Spleen (tissue), 13 donors: ENCODE data around the gene NBPF3. TPM values are rescaled to one million over a fixed set of nuclear protein-coding genes. Genes with fewer than 3 reads are reported as not detected.

Experiments used
- DNase-seq: peaks from one replicate; pipeline ENCODE4 v3.0.0-alpha.2; 2020
- H3K27ac ChIP-seq, 8 donors: fragments of 200-600 bp; sonication (generic) in 7 of 8; 1 replicate in 4 of 8; 2 replicates in 4 of 8; pipeline versions ENCODE4 v1.5.0 to v1.8.0; 2016 to 2021; ENCODE audit warnings: inconsistent platforms in 4 of 8, mild to moderate bottlenecking in 4 of 8, moderate library complexity in 1 of 8
- H3K27me3 ChIP-seq, 7 donors: fragments of 200-600 bp; sonication (generic) in 6 of 7; replicated peaks in 1 of 7; 1 replicate in 4 of 7; 2 replicates in 3 of 7; pipeline versions ENCODE4 v1.5.0 to v1.8.0; 2016 to 2021; ENCODE audit warnings: inconsistent platforms in 3 of 7, mild to moderate bottlenecking in 1 of 7
- H3K36me3 ChIP-seq, 6 donors: fragments of 200-600 bp; sonication (generic) in 5 of 6; 1 replicate in 4 of 6; 2 replicates in 2 of 6; pipeline versions ENCODE4 v1.5.0 to v1.8.0; 2016 to 2021; ENCODE audit warnings: inconsistent platforms in 2 of 6
- H3K4me1 ChIP-seq, 6 donors: fragments of 200-600 bp; sonication (generic) in 5 of 6; 1 replicate in 3 of 6; 2 replicates in 3 of 6; pipeline versions ENCODE4 v1.5.0 to v1.8.0; 2016 to 2021; ENCODE audit warnings: inconsistent platforms in 3 of 6
- H3K4me3 ChIP-seq, 8 donors: fragments of 200-600 bp; sonication (generic) in 7 of 8; 1 replicate in 4 of 8; 2 replicates in 4 of 8; pipeline versions ENCODE4 v1.5.0 to v1.8.0; 2016 to 2021; ENCODE audit warnings: inconsistent platforms in 4 of 8, mild to moderate bottlenecking in 4 of 8, moderate library complexity in 2 of 8
- H3K9me3 ChIP-seq, 8 donors: fragments of 200-600 bp; sonication (generic) in 7 of 8; 1 replicate in 4 of 8; 2 replicates in 4 of 8; pipeline versions ENCODE4 v1.5.0 to v1.8.0; 2016 to 2021; ENCODE audit warnings: inconsistent platforms in 4 of 8
- POLR2A ChIP-seq, 3 donors: fragments of 450-650 bp; IDR thresholded peaks; one replicate each; pipeline ENCODE4 v1.5.1; 2017; ENCODE audit warnings: antibody characterized with exemption in 3 of 3, mild to moderate bottlenecking in 1 of 3
- POLR2AphosphoS5 ChIP-seq, 3 donors: sonication (generic); formaldehyde crosslinking; IDR thresholded peaks; one replicate each; pipeline ENCODE4 v1.5.1; 2017; ENCODE audit warnings: antibody characterized with exemption in 3 of 3
- whole genome bisulfite sequencing, 5 donors: extraction: QIAGEN DNeasy Blood & Tissue Kit in 3 of 5; methylation state at CpG; one replicate each; pipeline versions ENCODE4 v1.1.5 to v1.1.7; 2013 to 2018; 5-methylcytosine and 5-hydroxymethylcytosine counted together
- intact Hi-C: fragments of 100-400 bp; cut with DNase I; formaldehyde crosslinking; loops from one replicate; pipeline ENCODE4 v1.15.0; 2023; ENCODE audit warnings: low total_unique reads
- long read RNA-seq, 2 donors: transcript quantifications; one replicate each; lab custom pipeline, GENCODE V29; 2026
- polyA plus RNA-seq, 3 donors: library from polyadenylated mRNA; stranded (reverse); fragments of 200-250 nt; gene quantifications; one replicate each; pipeline ENCODE4 v1.2.1, GENCODE V29; 2013
- total RNA-seq, 7 donors: library from RNA; depleted of rRNA in 3 of 7; stranded (reverse); fragments of >200 nt in 3 of 7; fragmentation: NEBNext Ultra II Directional in 4 of 7; extraction: Animal tissue kit (Norgen Biotek cat#: 25700) in 4 of 7; gene quantifications; one replicate each; pipeline versions ENCODE4 v1.1.0 to v1.2.1, GENCODE V29; 2016 to 2021
- TF ChIP-seq, protein P1 (sequence below), 11 experiments: fragments of 200-600 bp in 7 of 11; fragments of 450-650 bp in 4 of 11; sonication (generic) in 4 of 11; IDR thresholded peaks in 8 of 11; conservative IDR thresholded peaks in 3 of 11; 1 replicate in 7 of 11; 2 replicates in 4 of 11; pipeline versions ENCODE4 v1.4.0 to v1.8.0; 2016 to 2021; ENCODE audit warnings: antibody characterized with exemption in 11 of 11, inconsistent platforms in 4 of 11, mild to moderate bottlenecking in 1 of 11
- donor health status: healthy with polysubstance abuse.
- donor health status: DM: no; HTN: no; CAD: no; lungs with moderate emphysema.
- donor health status: DM: no; HTN: no; CAD: no.
- donor health status: Bipolar disorder and iron deficiency.
- donor health status: healthy.
- donor health status: DM: no; HTN: no; CAD: no.
- donor health status: DM: yes; HTN: yes; CAD: no.

NBPF3 gene
- total RNA-seq (10 to 100 TPM in 3 of 7 donors, 1 to 10 TPM in 4; 4.5 to 18.6 (median 10.0) TPM), polyA plus RNA-seq (1 to 10 TPM in 2 of 3 donors, under 1 TPM in 1; 0.49 to 2.0 (median 1.3) TPM)
- long read RNA-seq, donor 1, full-length matches to known transcripts, result 1 of 1 reads
- long read RNA-seq, donor 1, partial matches to known transcripts, result 0 of 1 reads
- long read RNA-seq, donor 1, other reads (novel, unspliced or antisense), result 0 of 1 reads
- long read RNA-seq, donor 2, result 0 reads

DNA sequence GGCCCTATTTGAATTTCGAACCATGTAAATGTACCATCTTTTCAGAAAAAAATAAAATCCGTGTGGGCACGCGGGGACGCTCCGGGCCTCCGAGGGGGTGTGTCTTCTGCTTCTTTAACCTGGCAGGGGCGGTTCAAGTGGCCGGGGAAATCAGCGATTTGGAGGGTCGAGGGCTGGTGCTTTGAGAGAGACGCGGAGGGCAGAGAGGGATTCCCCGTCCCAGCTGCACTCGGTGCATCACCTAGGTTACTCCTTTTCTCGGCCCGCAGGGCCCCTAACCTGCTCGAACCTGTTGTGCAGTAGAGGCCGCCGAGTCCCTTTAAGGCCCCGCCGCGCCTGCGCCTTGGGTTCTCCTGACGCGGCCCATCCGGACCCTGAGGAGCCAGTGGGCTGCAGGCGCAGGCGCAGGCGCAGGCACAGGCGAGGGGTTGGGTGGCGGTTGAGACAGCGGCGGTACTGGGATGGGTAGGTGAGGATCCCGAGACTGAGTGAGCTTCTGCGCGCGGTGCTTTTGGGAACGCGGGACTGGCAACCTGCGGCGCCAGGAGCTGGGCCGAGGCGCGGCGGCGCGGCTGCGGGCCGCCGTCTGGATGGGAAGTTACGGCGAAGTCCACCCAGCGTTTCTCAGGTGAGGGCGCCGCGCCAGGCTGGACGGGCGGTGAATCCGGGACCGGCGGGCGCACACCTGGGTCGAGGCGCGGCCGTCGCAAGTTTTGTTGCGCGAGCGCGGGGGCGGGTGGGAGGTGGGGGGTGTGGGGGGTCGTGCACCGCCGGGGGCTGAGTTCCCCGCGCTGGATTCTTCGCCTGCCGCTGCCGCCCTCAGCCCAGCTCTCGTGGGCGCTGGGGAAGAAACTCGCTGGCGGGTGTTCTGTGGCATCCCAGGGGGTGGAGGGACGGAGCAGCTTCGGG is at the start of gene NBPF3:
NBPF3 (plus strand) TSS at position 417 of the 909 bp plus-strand sequence. CDS start 4,950 bp downstream, outside the sequence.
- H3K4me3 ChIP-seq, result peak within 1 kb of the TSS; percentile 52 to 92 (median 69)
- peaks cover 6 to 30% (median 19%) of the 10 kb centered on the region in 6 donors for H3K4me1 ChIP-seq
- peaks cover 0 to 5% (median 0%) of the 10 kb centered on the region in 6 donors for H3K36me3 ChIP-seq
- H3K27me3 ChIP-seq, result peaks cover 0 to 26% (median 11%) of the 10 kb centered on the region in 7 donors
- DNase-seq, result peak; percentile 96
- intact Hi-C loops, result no loop called here
- TF ChIP-seq POLR2AphosphoS5 (IDR thresholded peaks at IDR 0.05) (peak; percentile 78 to 86 (median 82)), POLR2A (IDR thresholded peaks at IDR 0.05) (peak in 1 of 3 donors; percentile 23)
- TF ChIP-seq, protein P1, sequence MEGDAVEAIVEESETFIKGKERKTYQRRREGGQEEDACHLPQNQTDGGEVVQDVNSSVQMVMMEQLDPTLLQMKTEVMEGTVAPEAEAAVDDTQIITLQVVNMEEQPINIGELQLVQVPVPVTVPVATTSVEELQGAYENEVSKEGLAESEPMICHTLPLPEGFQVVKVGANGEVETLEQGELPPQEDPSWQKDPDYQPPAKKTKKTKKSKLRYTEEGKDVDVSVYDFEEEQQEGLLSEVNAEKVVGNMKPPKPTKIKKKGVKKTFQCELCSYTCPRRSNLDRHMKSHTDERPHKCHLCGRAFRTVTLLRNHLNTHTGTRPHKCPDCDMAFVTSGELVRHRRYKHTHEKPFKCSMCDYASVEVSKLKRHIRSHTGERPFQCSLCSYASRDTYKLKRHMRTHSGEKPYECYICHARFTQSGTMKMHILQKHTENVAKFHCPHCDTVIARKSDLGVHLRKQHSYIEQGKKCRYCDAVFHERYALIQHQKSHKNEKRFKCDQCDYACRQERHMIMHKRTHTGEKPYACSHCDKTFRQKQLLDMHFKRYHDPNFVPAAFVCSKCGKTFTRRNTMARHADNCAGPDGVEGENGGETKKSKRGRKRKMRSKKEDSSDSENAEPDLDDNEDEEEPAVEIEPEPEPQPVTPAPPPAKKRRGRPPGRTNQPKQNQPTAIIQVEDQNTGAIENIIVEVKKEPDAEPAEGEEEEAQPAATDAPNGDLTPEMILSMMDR (IDR thresholded peaks at IDR 0.05 in 8 of 11, conservative IDR thresholded peaks at IDR 0.05 in 3 of 11), result no peak
- WGBS, 5 donors, result 0 to 1% (median 1%) methylated on average over 28 to 87 of the region's 87 CpGs
- H3K27ac ChIP-seq, result peak within 1 kb of the TSS in 6 of 8 donors; percentile 48 to 82 (median 66)
- H3K9me3 ChIP-seq, result no peaks in the 10 kb centered on the region

GRCh38 chr1:21391497-21391896 is 48.4 kb upstream of the NBPF3 start:
- Histone ChIP-seq H3K4me3 (no peak overlapping the region), H3K9me3 (no peaks in the 10 kb centered on the region), H3K27me3 (peaks cover 0 to 35% (median 0%) of the 10 kb centered on the region in 7 donors), H3K4me1 (peaks cover 0 to 4% (median 0%) of the 10 kb centered on the region in 6 donors), H3K27ac (no peak overlapping the region), H3K36me3 (no peaks in the 10 kb centered on the region)
- no peak for DNase-seq
- TF ChIP-seq POLR2AphosphoS5 (IDR thresholded peaks at IDR 0.05) (no peak), POLR2A (IDR thresholded peaks at IDR 0.05) (no peak)
- TF ChIP-seq, protein P1 (IDR thresholded peaks at IDR 0.05 in 8 of 11, conservative IDR thresholded peaks at IDR 0.05 in 3 of 11), result no peak
- WGBS, 5 donors, result 85 to 92% (median 89%) methylated on average over 4 of the region's 4 CpGs
- intact Hi-C loops, result no loop called here

DNA sequence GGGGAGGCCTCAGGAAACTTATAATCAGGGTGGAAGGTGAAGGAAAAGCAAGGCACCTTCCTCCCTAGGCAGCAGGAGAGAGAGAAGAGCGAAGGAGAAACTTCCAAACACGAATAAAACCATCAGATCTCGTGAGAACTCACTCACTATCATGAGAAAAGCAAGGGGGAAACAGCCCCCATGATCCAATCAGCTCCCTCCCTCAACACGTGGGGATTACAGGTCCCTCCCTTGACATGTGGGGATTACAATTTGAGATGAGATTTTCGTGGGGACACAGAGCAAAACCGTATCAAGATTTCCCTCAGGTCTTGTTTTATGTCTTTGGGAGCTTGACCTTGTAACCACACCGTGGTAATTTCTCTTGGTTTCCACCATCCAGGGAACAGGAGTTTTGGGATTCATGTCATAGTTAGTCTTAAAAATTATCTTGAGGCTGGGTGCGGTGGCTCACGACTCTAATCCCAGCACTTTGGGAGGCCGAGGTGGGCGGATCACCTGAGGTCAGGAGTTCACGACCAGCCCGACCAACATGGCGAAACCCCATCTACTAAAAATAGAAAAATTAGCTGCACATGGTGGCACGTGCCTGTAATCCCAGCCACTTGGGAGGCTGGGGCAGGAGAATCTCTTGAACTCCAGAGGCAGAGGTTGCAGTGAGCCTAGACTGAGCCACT is 47.2 kb upstream of the NBPF3 start:
- Histone ChIP-seq H3K36me3 (no peaks in the 10 kb centered on the region), H3K27ac (no peak overlapping the region), H3K4me1 (peaks cover 0 to 16% (median 3%) of the 10 kb centered on the region in 6 donors), H3K9me3 (no peaks in the 10 kb centered on the region), H3K27me3 (peaks cover 0 to 37% (median 0%) of the 10 kb centered on the region in 7 donors), H3K4me3 (no peak overlapping the region)
- no peak for DNase-seq
- intact Hi-C loops, result no loop called here
- 81 to 89% (median 82%) methylated on average over 15 of the region's 15 CpGs for WGBS, 5 donors
- TF ChIP-seq, protein P1 (IDR thresholded peaks at IDR 0.05 in 8 of 11, conservative IDR thresholded peaks at IDR 0.05 in 3 of 11), result no peak
- TF ChIP-seq POLR2A (IDR thresholded peaks at IDR 0.05) (no peak), POLR2AphosphoS5 (IDR thresholded peaks at IDR 0.05) (no peak)
